Astrocyte (in vitro differentiated cells and primary cell): ENCODE results near the gene MTTP.

Source experiments
- CTCF ChIP-seq: IDR thresholded peaks from 2 replicates; pipeline ENCODE4 v1.5.1; 2011; ENCODE audit warnings: low read depth, mild to moderate bottlenecking, inconsistent platforms, low read length, moderate library complexity; ENCODE audit not compliant: insufficient read depth
- EZH2 ChIP-seq: IDR thresholded peaks from 2 replicates; pipeline ENCODE4 v1.6.1; 2012; ENCODE audit warnings: mild to moderate bottlenecking, low read length, inconsistent platforms; ENCODE audit not compliant: insufficient read depth

DNA sequence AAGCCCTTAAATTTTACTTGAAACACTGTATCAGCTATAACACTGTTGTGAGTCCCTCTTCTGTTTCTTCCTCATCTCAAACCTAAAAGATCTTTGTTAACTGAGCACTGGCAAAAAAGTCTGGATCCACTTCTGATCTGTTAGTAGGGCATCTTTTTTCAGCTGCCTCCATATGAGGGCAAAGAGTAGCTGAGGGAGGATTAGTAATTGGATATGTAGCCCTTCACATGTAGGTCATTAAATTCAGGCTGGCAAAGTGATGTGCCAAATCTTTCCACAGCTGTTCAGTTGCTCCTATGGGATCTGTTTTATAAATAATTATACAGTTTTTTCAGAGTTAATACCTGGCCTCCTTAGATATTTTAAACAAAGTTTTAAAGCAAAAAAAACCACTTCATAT lies 9.7 kb upstream of the MTTP start:
- TF ChIP-seq CTCF (no peak), EZH2 (no peak)
